ENCODE measurements around the gene SDC3.

The SDC3 gene

DNA sequence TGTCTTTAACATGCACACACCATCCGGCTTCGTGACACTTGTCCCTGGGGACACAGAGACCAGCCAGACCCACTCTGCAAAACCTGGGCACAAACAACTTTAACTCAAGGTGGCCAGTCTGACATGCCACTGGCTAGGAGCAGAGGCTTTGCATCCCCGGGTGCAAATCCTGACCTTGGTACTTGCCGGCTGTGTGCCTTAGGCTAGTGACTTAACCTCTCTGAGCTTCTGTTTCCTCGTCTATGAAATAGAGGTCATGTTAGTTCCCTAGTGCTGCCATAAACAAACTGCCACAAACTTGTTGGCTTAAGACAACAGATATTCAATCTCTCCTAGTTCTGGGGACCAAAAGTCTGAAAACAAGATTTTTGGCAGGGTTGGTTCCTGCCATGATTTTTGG, 60.4 kb downstream of the SDC3 start:
- DNase-seq (ENCODE audit: low read depth in 2 of 2): no peak

DNA sequence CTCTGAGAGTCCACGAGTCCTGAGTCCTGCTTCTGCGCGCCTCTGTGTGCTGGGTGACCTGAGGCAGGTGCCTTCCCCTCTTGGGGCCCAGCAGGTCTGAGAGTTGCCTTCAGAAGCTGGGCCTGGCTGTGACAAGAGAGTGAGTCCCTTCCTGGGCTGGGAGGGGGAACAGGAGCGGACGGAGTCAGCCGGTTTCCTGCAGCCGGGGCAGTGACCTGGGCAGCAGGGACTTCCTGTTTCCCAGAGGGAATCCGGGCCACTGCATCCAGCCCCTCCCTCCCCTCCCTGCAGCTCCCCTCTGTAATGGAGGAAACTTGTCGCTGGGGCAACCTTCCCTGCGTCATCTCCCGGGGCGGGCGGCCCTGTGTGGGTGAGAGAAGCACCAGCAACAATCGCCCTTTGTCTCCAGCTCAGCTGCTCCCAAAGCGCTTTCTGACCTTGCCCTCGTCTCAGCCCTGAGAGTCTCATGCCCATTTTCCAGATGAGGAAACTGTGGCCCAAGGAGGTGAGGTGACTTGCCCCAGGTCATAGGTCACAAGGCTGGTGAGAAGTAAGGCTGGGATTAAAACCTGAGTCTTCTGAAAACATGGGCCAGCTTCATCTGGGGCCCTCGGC, 61.1 kb downstream of the SDC3 start:
- no peak for DNase-seq (ENCODE audit: low read depth in 2 of 2)

DNA sequence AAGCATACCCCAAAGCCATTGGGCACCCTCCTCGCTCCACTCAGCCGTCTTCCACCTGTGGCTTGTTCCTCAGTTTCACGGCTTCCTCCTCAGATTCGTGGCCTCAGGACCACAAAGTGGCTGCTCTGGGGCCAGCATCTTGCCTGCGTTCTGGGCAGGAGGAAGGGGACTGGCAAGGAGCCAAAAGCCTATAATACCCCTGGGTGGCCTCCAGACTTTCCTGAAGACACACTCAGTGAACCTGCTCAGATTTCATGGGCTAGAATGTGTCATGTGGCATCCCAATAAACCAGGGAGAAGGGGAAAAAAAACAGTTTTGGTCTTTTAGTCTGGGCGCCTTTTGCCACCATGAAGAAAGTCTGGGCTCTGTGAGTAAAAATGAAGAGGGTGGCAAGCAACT, 62.0 kb downstream of the SDC3 start:
- no peak for DNase-seq (ENCODE audit: low read depth in 2 of 2)

GRCh38 chr1:30845904-30846290, 62.7 kb downstream of the SDC3 start:
- no peak for DNase-seq (ENCODE audit: low read depth in 2 of 2)

DNA sequence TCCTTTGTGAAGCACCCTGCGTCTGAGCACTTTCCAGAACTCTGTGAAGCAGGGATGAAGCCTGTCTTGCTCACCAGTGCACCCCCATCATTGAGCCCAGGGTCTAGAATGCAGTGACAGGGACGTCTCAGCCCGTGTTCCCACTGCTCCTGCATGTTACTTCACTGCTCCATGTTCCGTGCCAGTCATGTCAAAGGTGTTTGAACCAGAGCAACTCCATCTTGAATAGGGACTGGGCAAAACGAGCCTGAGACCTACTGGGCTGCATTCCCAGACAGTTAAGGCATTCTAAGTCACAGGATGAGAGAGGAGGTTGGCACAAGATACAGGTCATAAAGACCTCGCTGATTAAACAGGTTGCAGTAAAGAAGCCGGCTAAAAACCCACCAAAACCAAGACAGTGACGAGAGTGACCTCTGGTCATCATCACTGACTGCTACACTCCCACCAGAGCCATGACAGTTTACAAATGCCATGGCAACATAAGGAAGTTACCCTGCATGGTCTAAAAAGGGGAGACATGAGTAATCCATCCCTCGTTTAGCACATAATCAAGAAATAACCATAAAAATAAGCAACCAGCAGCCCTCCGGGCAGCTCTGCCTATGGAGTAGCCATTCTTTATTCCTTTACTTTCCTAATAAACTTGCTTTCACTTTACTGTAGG, 63.2 kb downstream of the SDC3 start:
- DNase-seq (ENCODE audit: low read depth in 2 of 2): no peak

DNA sequence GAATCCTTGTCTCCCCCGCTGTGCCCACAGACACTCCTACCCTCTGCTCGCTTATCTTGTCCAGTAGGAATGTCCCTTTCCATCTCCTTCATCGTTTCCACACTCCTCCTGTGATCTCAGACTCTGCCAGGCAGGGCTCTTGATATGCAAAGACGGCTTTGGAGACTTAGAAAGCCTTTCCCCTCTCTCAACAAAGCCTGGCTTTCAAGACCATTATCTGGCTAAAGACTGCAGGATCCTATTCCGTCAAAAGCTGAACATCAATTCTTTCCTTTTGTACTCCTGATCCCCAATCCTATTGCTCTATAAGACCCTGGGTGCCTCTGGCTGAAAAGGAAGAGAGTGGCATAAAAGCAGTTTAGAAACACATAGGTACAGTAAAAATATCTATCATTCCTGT, 63.9 kb downstream of the SDC3 start:
- DNase-seq (ENCODE audit: low read depth in 2 of 2): no peak

- DNase-seq (ENCODE audit: low read depth in 2 of 2): no peak
Observed at GRCh38 chr1:30842697-30843354, 65.7 kb downstream of the SDC3 start.

DNA sequence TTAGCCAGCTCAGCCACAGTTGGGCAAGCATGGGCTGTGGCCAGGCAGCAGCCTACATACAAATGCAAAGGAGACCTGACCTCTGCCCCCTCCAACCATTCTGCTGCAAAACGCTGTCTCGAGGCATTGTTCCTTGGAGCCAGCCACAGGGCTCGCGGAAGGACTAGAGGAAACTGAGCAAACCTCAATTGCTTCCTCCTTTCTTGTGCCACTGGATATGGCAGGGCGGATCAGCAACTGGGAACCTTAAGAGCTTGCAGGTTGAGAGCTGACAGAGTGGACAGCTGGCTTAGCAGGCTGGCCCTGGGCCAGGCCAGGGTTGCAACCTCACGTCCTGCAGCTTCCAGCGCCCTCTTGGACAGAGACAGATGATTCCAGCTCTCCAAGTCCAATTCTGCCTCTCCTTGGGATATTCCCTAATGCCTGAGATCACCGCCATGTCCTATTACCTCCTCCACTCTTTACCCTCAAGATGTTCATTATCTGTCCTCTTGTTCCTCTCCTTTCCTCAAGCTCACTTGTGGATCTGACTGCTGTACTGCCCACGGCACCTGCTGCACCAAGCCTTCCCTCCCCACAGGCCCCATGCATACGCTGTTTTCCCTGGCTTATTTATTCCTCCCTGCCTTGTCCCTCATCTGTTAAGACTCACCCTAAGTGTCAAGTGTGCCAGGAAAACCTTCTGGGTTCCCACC, 67.5 kb downstream of the SDC3 start:
- no peak for DNase-seq (ENCODE audit: low read depth in 2 of 2)

DNA sequence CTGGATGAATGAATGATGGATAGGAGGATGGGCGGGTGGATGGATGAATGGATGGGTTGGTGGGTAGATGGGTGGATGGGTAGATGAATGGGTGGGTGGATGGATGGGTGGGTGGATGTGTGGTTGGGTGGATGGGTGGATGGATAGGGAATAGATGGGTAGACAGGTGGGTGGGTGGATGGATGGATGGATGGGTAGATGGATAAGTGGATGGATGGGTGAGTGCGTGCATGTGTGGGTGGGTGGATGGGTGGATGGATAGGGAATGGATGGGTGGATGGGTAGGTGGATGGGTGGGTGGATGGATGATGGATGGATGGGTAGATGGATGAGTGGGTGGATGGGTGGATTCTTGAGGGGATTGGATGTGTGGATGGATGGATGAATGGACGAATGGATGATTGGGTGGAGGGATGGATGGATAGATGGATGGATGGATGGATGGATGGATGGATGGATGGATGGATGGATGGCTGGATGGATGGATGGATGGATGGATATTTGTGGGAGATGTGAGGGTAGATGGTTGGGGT, 68.7 kb downstream of the SDC3 start:
- DNase-seq (ENCODE audit: low read depth in 2 of 2): no peak

DNA sequence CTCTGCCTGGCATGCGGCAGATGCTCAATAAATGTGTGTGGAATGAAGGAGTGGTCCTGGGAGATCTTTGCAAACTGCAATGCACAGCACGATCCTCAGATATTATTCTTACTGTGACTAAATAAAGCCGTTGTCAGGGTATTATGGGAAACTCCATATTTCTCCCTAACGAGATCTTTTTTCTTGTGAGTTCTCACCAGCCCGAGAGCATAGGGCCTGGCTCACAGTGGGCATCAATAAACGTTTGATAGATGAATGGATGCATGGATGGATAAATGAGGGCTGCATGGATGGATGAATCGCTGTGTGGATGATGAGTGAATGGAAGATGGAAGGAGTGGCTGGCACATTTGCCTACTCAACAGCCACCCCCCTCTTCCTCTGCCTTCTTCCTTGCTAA, 69.6 kb downstream of the SDC3 start:
- no peak for DNase-seq (ENCODE audit: low read depth in 2 of 2)

DNA sequence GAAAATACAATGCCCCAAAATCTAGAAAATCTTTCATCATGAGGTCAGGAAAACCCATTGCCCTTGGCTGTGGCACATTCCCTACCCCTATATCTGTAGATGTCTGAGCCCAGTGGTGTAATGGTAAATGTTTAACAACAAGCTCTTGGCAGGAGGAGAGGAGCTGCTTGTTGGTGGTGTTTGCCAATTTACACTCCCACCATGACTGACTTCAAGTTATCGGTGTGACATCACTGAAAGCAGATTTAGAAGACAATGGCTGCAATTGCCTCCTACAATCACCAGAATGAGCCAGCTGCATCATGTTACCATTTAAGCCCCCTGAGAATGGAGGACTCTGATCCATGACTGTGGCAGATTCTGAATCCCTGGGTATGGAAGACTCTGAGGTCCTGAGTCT, 70.9 kb downstream of the SDC3 start:
- DNase-seq (ENCODE audit: low read depth in 2 of 2): no peak

- DNase-seq (ENCODE audit: low read depth in 2 of 2): no peak
Observed at GRCh38 chr1:30834253-30834652, 74.3 kb downstream of the SDC3 start.

DNA sequence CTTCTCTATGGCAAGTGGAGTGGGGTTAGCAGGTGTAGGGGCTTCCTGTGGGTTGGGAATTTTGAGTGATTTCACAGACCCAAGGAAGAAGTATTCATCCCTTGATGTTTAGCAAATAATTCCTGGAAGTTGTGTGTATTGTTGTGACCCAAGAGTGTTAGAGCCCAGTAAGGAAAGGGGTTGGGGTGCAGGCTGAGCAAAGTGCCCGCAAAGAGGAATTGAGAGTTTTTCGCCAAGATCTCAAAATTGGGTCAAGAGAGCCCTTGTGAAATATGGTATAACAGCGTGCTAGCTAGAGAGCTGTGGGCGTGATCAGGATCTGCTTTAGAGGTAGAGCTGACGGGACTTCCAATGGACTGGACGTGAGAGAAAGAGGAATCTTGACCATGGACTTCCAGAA, 78.0 kb downstream of the SDC3 start:
- no peak for DNase-seq (ENCODE audit: low read depth in 2 of 2)

- no peak for DNase-seq (ENCODE audit: low read depth in 2 of 2)
Observed at GRCh38 chr1:30829889-30830288, 78.7 kb downstream of the SDC3 start.

GRCh38 chr1:30824736-30825429, 83.7 kb downstream of the SDC3 start:
- no peak for DNase-seq (ENCODE audit: low read depth in 2 of 2)

DNA sequence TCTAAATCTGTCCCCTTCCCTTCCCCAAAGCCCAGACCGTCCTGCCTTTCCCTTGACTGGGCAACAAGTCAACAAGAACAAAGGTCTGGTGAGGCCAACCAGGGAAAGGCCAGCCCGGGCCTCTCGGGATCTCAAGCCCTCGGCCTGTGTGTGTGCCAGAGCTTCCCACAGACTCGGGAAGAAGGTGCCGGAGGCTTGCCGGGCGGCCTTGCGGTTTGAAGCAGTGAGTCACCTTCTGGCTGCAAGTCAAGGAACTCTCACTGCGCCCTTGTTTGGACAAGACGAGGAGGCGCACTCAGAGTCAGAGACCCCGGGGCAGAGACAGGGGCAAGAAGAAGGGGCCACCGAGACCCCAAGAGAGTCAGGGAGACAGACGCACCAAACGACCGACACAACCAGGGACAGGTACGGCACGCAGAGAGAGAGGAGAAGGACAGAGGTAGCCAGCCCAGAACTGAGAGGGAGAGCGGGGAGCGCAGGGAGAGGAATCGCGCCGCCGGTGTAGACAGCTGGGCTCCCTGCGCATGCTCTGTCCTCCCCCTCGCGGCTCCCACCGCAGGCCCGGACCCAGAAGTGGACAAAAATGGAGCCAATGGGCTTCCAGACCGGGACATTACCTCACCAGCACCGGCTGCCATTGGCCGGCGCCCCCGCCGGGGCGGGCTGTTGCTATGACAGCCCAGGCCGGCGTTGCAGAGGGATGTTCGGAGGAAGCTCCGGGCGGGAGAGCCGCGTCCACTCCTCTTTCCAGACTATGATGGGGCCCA, 84.4 kb downstream of the SDC3 start:
- DNase-seq (ENCODE audit: low read depth in 2 of 2): peak in 1 of 2 donors; percentile 17

- no peak for DNase-seq (ENCODE audit: low read depth in 2 of 2)
Observed at GRCh38 chr1:30823627-30823968, 85.0 kb downstream of the SDC3 start.

DNA sequence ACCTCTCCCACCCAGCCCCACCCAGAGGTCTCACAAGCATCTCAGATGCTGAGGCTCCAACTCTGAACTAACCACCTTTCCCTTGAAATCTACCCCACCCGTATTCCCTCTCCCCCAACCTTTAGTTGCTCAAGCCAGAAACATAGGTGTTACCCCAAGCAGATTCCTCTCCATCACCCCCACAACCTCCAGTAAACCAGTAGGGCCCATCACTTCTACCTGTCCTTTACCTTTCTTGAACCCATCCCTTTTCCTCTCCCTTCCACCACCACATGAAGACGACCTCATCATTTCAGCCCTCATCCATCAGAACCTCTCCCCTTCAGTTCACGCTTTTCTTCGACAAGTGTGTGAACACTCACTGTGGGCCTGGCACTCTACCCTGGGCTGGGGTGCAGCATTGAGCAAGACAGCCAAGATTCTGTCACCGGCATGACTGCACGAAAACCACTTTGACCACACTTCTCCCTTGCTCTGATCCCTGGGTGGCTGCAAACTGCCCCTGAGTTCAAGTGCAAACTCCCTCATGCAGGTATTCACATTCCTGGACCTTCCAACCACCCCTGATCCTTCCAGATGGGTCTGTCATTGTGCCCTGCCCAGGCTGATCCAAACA, 85.5 kb downstream of the SDC3 start:
- DNase-seq (ENCODE audit: low read depth in 2 of 2): no peak

DNA sequence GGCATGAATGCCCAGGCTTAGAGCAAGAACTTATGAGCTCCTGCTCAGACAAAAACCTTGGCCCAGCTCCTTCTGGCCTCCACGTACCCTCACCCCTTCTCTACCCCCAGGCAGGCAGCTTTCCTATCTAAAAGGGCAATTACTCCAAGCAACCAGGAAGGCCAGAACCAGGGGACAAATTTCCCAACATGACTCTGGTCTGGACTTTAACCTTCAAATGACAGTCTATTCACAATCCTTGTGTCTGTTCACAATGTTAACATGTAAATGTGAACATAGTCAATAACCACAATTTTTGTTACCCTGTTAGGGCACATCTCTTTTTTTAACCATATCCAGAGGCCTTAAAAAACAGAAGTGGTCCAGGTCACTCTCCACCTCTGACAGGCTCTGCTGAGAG, 86.6 kb downstream of the SDC3 start:
- DNase-seq (ENCODE audit: low read depth in 2 of 2): no peak

GRCh38 chr1:30820299-30820698, 88.3 kb downstream of the SDC3 start:
- no peak for DNase-seq (ENCODE audit: low read depth in 2 of 2)

Measured in stimulated activated CD8-positive, alpha-beta memory T cell treated with anti-CD3 and anti-CD28 coated beads, Interleukin-7, amount 100 ng/mL, for 1 hour (primary cell).